HS-27A (cell line): ENCODE measurements around the gene WDR46.

Experiments
- DNase-seq: peaks from one replicate; pipeline ENCODE4 v3.0.0-alpha.2; 2012; ENCODE audit warnings: low read depth, missing footprints

The WDR46 gene, protein sequence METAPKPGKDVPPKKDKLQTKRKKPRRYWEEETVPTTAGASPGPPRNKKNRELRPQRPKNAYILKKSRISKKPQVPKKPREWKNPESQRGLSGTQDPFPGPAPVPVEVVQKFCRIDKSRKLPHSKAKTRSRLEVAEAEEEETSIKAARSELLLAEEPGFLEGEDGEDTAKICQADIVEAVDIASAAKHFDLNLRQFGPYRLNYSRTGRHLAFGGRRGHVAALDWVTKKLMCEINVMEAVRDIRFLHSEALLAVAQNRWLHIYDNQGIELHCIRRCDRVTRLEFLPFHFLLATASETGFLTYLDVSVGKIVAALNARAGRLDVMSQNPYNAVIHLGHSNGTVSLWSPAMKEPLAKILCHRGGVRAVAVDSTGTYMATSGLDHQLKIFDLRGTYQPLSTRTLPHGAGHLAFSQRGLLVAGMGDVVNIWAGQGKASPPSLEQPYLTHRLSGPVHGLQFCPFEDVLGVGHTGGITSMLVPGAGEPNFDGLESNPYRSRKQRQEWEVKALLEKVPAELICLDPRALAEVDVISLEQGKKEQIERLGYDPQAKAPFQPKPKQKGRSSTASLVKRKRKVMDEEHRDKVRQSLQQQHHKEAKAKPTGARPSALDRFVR

DNA sequence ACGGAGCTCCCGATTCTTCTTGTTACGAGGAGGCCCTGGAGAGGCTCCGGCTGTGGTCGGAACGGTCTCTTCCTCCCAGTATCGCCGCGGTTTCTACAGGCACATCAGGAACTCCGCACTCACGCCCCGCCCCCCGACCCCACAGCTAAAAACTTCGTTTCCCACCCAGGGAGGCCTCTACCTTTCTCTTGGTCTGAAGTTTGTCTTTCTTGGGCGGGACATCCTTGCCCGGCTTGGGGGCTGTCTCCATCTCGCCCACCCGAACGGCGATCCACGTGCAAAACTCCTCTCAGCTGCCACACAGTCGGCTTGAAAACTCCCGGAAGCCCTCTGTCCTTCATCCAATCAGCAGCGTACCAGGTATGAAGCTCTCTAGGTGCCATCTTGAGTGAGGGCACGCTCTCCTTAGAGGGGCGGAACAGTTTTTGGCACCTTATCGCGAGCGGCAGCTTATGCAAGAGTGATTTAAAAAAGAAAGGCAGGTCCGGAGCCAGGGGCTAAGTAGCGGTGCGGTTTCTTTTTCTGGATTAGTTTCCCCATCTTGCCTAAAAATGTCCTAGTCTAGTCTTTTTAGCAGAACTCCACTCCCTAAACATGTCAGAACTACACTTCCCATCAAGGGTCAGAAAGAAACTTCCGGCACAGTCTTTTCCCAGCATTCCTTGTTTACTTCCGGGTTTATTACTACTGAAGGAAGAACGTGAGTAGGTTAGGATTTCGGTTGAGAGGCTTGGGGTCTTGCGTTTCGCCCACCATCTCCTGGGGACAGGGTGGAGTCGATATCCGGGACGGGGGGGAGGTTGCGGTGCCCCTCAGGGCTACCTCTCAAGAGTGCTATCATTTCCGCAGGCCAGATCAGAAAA, at the start of gene WDR46, which contains the start of gene PFDN6:
WDR46 (minus strand) TSS at position 319 of the 863 bp plus-strand sequence; CDS start at position 250, 69 bp downstream.
PFDN6 (plus strand) TSS at position 681 of the 863 bp plus-strand sequence. CDS start 256 bp downstream, outside the sequence.
- peak; percentile 85 for DNase-seq

DNA sequence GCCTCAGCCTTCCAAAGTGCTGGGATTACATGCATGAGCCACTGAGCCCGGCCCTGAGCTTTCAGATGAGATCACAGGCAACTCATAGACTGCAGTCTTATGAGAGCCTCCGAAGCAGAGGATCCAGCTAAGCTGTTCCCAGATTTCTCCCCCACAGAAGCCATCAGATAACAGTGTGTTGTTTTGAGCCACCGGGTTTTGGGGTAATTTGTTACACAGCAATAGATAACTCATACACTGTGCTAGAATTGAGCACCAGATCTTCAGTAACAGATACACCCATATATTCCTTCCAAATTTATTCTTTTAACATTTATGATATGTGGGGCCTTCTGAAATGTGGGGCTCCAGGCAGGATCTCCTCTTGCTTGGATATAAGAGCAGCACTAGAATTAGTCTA, 47.5 kb upstream of the WDR46 start:
- no peak for DNase-seq

DNA sequence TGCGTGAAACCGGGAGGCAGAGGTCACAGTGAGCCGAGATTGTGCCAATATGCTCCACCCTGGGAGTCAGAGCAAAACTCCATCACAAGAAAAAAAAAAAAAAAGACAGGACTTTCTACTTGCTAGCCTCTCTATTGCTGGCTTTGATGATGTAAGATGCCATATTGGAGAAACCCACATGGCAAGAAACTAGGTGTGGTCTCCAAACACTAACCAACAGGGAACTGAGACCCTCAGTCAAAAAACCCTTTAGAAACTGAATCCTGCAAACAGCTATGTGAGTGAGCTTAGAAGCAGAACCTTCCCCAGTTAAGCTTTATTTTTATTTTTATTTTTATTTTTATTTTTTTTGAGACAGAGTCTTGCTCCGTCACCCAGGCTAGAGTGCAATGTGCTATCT, 46.9 kb upstream of the WDR46 start:
- DNase-seq, result no peak

DNA sequence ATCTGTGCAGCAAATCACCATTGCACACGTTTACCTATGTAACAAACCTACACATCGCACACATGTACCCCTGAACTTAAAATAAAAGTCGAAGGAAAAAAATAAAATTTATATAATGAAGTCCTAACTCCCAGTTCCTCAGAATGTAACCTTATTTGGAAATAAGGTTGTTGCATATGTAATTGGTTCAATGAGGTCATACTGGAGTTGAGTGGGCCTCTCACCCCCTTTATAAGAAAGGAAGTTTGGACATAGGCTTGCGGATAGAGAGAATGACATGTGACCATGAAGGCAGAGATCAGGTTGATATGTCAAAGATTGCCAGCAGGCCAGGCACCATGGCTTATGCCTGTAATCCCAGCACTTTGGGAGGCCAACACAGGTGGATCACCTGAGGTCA, 44.6 kb upstream of the WDR46 start:
- no peak for DNase-seq

DNA sequence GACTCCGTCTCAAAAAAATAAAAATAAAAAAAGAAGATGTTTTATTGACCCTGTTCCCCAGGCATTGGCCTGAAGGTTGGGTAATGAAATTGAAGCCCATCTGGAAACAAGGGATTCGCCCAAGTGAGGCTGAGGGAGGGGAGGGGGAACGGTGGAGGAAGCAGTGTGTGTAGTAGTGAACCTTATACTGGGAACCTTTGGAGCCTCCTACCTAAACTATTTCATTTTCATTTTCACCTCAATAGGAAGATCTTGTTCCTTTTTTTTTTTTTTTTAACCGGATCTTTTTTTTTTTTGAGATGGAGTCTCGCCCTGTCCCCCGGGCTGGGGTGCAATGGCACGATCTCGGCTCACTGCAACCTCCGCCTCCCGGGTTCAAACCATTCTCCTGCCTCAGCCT, 41.7 kb upstream of the WDR46 start:
- no peak for DNase-seq

DNA sequence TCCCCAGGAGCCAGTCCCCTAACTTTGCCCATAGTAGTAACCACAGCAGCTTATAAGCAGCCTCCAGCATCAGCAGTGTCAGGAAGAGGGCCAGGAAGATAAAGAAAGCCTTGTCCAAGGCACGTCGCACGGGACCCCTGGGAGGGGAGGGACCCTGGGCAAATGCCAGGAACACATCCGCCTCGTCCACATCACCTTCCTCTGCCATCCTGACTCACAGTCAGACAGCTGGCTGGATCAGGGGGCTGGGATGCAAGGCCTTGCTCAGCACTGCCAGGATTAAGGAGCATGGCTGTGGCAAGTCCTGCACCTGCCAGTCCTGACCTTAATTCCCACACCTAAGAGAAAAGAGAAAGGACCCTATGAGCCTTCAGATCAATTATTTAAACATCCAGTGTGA, 40.0 kb upstream of the WDR46 start:
- DNase-seq, result no peak

DNA sequence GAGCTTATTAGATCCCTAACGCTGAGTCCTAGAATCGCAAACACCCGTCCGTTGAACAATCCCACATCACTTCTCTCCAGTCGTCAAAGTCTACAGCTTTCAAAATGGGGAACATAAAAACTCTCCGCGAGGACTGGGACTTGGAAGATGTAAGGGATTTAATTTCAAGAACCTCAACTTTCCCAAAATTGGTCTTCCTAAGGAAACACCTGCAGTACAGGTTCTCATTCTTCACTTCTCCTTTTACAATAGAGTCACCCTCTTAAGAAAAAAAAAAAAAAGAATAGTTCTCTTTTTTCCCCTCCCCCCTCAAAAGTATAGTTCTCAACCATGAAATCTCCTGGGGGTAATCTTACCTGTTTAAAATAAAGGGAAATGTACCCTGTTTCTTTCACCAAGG, 35.1 kb upstream of the WDR46 start:
- no peak for DNase-seq

DNA sequence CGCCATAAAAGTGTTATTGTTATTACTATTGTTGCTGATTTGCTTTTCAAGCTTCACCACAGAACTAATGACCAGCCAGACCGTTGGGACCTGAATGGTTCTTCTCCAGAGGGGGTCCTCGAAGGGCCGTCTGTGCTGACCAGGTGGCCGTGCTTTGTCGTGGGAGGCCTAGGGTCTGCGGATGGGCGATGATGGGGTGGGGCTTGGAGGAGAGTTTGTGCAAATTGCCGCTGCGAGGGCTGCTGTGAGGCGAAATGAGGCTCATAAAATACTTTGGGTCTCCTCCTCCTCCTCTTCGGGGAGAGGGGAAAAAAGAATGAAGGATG, 34.5 kb upstream of the WDR46 start:
- no peak for DNase-seq

DNA sequence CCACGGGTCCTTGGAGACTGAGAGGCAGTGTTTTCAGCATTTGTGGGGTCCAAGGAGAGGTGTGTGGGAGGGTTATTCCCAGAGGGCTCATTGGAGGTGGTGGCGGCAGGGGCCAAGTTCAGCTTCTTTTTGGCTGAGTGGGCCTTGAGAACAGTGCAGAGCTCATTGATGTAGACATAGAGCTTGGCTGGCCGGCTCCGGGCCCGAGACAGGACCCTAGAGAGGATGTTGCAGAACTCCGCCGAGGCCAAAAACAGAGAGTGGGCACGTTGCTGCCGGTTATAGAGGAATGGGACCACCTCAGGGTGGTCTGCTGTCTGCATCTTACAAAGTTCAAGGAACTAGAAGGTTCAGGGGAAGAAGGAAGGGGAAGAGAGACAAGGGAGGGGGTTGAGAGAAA, 32.2 kb upstream of the WDR46 start:
- DNase-seq, result no peak

DNA sequence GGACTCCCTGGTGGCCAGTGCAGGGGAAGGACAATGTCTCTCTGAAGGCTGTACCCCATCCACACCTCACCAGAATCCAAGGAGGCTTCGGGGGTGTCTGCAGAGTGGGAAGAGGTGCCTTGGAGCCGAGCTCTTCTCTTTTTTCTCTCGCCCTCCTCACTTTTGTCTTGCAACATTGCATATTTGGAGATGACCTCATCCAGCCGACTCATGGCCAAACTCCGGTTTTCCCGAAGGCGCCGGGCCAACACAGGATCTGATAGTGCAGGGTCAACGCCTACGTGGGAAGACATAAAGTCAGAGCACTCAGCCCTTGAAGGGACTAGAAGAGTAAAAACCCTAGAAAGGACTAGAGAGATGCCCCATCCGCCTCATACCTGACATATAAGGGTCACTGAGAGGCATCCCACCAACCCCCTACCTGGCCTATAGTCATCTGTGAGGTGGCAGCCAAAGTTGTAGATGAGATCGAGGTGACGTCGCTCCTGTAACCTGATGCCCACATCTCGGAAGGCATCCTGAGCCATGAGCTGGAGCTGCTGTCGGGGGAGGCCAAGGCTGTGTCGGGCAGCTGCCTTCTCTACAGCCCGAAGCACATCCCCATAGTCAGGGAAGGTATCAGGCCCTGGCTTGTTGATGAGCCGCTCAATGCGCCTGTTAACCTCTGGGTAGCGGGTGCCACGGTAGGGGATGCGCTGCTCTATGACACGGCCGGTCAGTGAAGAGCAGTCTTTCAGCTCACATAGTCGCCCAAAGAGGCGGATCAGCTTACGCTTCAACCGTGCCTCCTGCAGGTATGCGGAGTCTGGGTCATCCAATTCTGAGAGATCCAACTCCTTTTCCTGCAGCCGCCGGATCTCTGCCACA, 31.5 kb upstream of the WDR46 start:
- DNase-seq, result peak; percentile 77

DNA sequence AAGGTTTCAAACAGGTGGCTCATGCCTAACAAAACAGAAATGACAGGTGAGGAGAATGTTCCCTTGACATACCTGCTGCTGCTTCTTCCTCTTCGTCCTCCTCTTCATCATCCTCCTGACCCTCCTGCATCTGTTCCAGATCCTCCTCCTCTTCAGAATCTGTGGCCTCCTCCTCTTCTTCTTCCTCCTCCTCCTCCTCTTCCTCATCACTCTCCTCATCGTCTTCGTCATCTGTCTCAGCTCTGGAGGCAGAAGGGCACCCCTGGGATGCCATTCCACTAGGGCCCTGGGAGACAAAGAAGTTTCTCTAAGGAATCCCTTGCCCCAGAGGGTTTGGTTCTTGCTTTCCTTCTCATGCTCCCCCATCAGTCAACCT, 30.9 kb upstream of the WDR46 start:
- no peak for DNase-seq

DNA sequence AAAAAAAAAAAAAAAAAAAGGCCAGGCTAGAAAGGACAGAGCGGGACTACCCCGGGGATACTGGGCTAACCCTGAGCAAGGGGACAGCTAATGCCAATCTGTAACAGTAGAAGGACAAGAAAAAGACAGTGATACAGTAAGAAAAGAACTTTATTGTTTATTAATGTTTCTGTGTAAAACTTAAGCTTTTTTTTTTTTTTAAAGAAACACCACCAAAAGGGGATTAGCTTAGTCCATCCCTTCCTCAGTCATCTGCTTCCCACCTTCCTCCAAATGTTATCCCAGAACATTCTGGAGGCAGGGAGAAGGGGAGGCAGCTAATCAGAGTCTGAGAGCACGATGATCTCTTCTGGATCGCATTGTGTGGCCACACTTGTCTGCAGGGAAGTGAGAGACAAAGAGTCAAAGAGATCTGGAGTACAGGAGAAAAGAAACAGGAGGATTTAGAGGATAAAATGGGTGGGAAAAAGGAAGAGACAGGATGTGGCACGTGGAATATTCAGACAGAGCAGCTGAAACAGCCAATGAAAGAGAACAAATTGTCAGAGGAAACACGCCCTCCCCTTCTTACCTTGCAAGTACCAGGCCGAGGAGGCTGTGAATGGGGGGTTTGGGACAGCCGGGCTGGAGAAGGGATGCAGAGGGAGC, 29.5 kb upstream of the WDR46 start:
- no peak for DNase-seq

DNA sequence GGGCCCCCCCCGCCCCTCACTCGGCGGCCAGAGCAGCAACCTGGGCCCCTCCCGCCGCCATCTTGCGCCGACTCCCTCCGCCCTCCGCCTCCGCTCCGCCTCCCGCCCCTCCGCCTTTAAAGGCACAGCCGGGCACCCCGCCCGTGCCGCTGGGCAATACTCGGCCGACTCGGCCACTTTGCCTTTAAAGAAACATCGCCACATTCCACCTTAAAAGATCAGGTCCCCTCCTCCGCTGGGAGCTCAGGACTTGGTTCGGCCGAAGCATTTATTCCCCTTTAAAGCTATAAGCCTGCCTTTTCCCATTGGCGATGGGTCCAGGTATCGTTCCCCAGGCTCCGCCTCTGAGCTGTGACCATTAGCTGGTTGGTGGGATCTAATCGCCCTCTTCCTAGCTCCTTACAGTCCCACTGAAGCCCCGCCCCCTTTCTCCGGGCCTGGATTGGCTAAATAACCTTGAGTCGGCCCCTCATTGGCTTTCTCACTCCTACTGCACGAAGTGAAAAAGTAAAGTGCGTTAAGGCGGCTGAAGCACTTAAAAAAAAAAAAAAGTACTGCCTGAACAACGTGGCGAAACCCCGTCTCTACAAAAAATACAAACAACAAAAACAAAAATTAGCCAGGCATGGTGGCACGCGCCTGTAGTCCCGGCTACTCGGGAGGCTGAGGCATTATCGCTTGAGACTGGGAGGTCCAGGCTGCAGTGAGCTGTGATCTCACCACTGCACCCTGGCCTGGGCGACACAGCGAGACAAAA, 28.8 kb upstream of the WDR46 start, which contains the start of gene ZBTB22:
ZBTB22 (minus strand) TSS at position 76 of the 757 bp plus-strand sequence. CDS start 828 bp downstream, outside the sequence.
- DNase-seq, result peak; percentile 93

DNA sequence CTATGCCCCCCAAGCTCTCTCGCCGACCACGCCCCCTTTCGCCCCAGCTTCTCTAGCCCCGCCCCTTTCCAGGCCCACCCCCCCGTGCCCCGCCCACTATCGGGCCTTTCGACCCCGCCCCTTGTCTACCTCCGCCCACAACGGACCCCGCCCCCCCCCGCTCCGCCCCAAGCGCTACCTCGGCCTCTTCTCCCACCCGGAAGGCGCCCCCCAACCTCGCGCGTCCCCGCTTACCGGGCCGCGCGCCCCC, 28.3 kb upstream of the WDR46 start:
- DNase-seq, result no peak

DNA sequence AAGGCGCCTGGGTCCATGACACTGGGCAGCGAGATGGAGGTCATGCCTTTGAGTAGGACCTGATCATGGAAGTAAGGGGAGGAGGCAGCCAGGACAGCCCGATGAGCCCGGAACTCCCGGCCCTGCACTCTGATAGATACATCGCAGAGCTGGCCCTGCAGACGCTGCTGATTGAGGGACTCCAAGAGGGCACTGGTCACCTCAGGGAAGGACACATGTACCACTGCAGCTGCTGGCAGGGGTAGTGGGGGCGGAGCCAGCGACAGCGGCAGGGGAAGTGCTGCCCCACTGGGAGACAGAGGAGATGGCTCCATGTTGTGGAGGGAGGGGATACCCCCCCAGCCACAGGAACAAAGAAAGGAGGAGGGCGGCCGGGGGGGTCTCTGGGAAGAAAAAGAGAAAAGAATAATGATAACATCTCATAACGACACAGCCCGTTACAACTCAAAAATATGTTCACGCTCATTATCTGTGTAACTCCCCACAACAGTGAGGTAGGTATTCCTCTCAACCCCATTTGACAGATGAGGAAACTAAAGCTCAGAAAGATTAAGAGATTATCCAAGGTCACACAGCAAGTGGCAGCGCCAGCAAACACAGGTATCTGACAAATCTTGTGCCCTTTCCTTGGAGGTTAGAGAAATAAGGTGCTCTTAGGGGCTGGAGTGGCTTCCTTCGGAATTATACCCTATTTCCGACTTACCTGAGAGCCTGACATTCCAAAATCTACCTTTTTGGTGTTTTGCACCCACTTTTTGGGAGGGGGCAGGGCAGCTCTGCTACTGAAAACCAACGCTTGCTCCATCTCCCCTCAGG, 27.8 kb upstream of the WDR46 start:
- DNase-seq, result no peak

DNA sequence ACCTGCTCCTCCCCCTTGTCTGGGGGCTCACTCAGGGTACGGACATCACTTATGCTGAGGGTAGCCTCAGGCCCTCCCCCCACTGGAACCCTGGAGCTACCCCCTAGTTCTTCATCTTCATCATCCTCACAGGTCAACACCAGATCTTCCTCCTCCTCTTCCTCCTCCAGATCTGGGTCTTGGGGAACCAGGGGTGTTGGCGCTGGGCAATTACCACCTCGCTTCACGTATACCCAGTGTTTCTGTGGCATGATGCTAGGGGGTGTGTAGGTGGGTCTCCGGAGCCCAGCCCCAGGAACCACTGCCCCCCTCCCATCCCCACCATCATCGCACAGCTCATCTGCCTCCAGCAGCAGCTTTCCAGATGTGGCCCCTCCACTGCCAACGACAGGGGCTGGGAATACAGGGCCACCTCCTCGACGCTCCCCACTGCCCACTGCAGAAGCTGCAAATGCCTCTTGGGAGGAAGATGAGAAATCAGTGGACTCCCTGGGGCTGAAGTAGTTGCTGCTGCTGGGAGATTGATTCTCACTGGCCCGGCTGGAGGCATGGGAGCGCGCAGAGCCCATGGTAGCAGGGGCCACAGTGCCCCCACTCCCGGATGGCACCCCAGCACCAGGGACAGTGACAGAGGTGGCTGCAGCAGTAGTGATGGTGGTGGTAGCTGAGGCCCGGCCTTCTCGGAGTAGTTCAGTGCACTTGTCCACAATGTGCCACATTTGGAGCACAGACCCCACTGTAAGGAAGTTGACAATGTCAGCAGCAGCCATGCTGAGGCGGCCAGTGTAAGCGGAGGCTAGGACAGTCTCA, 27.0 kb upstream of the WDR46 start:
- no peak for DNase-seq

DNA sequence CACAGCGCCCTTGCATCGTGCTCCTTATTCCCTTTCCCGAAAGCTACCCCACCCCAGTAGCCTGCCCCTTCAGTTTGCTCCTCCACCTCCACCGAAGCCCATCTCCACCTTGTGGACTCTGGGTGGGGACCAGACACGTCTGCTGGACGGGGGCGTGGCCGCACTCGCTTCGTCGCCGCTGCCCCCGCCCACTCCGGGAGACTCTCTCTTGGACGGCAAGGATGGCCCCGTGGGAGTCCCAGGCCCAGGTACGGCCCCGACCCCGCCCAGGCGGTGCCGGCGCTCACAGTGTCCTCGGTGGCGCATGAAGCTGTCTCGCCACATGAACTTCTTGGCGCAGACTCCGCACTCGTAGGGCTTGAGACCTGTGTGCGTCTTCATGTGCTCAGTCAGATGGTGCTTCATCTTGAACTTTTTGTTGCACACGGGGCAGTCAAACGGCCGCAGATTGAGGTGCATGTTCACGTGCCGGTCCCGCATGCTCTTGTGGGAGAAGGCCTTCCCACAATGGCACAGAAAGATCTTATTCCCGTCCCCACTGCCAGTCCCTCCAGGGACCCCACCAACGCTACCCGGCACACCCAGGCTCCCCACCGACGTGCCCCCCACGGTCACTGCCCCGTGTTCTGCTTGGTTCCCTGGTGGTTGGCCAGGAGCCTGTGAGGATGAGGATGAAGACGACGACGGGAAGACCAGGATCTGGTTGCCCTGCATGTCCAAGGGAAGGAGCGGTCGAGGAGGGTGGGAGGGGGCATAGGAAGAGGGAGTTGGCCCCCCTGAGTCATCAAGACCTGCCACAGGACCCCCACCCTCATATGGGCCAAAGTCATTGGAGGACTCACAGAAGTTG, 26.1 kb upstream of the WDR46 start:
- DNase-seq, result no peak

DNA sequence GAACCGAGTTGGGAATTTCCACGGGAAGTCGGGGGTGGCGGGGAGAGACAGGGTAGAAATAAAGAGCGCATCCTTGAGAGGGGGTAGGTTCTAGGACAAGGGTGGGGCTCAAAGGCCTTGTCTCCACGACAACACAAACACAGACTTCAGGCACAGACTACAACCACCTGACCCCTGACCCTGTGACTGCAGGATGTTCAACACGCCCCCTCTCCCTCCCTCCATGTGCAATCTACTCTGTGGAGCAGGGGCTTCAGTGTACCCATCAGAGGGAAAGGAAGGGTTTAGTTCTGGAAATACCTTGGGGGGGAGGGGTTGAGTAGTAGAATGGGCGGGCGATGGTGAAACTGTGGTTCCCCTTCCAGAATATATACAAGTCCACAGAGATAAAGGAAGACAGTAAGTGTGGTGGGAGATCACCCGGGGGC, 25.5 kb upstream of the WDR46 start:
- DNase-seq, result no peak
